Natural killer cell (primary cell): Measurements from ENCODE around the gene FARP1. TPM values are rescaled to one million over a fixed set of nuclear protein-coding genes. Genes with fewer than 3 reads are reported as not detected.

ENCODE experiments used
- ATAC-seq, 3 donors: fragments of 150-1000 bp in 2 of 3; fragments of 200-7000 bp in 1 of 3; cut with Tn5 transposase; 1 replicate in 1 of 3; 2 replicates in 2 of 3; pipeline ENCODE4 v1.10.0; 2021; ENCODE audit warnings: mild to moderate bottlenecking in 2 of 3, moderate library complexity in 2 of 3
- DNase-seq, 2 donors: peaks; one replicate each; pipeline versions ENCODE4 v3.0.0 to v3.0.0-alpha.2; 2013 to 2021; ENCODE audit warnings: mixed read lengths in 1 of 2
- H3K27ac ChIP-seq: one replicate; pipeline ENCODE4 v1.5.1; 2013; ENCODE audit warnings: mild to moderate bottlenecking, low read length
- H3K27me3 ChIP-seq: one replicate; pipeline ENCODE4 v1.6.1; 2013; ENCODE audit warnings: low read length; ENCODE audit not compliant: control insufficient read depth, insufficient read depth
- H3K36me3 ChIP-seq: one replicate; pipeline ENCODE4 v1.6.1; 2013; ENCODE audit warnings: low read length; ENCODE audit not compliant: control insufficient read depth, insufficient read depth
- H3K4me1 ChIP-seq: one replicate; pipeline ENCODE4 v1.6.1; 2013; ENCODE audit warnings: low read length; ENCODE audit not compliant: control insufficient read depth, insufficient read depth
- H3K4me3 ChIP-seq: one replicate; pipeline ENCODE4 v1.5.1; 2013; ENCODE audit warnings: low read length
- H3K9me3 ChIP-seq: one replicate; pipeline ENCODE4 v1.6.1; 2013; ENCODE audit warnings: low read length; ENCODE audit not compliant: control insufficient read depth, insufficient read depth
- H3K27ac Mint-ChIP-seq, 2 donors: one replicate each; pipeline ENCODE4 v1.8.0; 2022; ENCODE audit warnings: mild to moderate bottlenecking in 2 of 2, mixed read lengths in 2 of 2, moderate library complexity in 1 of 2
- H3K27me3 Mint-ChIP-seq, 2 donors: one replicate each; pipeline ENCODE4 v1.8.0; 2022; ENCODE audit warnings: low read depth in 2 of 2, mixed read lengths in 2 of 2
- H3K36me3 Mint-ChIP-seq: one replicate; pipeline ENCODE4 v1.8.0; 2022; ENCODE audit warnings: mixed read lengths
- H3K4me1 Mint-ChIP-seq, 2 donors: one replicate each; pipeline ENCODE4 v1.8.0; 2022; ENCODE audit warnings: mixed read lengths in 2 of 2
- H3K4me3 Mint-ChIP-seq: one replicate; pipeline ENCODE4 v1.8.0; 2022; ENCODE audit warnings: mild to moderate bottlenecking, moderate library complexity, mixed read lengths
- H3K9me3 Mint-ChIP-seq, 2 donors: one replicate each; pipeline ENCODE4 v1.8.0; 2022; ENCODE audit warnings: mixed read lengths in 2 of 2
- WGBS: methylation state at CpG from one replicate; pipeline ENCODE4 v1.1.7; 2013; ENCODE audit warnings: missing lambda C conversion rate; ENCODE audit not compliant: insufficient coverage; 5-methylcytosine and 5-hydroxymethylcytosine counted together
- intact Hi-C: fragments of 100-400 bp; cut with micrococcal nuclease; formaldehyde crosslinking; loops from one replicate; pipeline ENCODE4 v1.14.2; 2022
- total RNA-seq, 4 donors: library from RNA; stranded (reverse); fragments of 120-200 nt in 1 of 4; gene quantifications; one replicate each; pipeline versions ENCODE4 v1.2.3 to v1.2.4, GENCODE V29; 2013 to 2022
- TF ChIP-seq, protein P1 (sequence below): fragments of 200-600 bp; IDR thresholded peaks from one replicate; pipeline ENCODE4 v1.8.0; 2022; ENCODE audit warnings: antibody characterized with exemption

The FARP1 gene
- total RNA-seq, 3 donors from 2014 or later (not counting 1 experiment from before 2014, with no cell fraction given), result 0.71 to 1.2 (median 1.1) TPM

DNA sequence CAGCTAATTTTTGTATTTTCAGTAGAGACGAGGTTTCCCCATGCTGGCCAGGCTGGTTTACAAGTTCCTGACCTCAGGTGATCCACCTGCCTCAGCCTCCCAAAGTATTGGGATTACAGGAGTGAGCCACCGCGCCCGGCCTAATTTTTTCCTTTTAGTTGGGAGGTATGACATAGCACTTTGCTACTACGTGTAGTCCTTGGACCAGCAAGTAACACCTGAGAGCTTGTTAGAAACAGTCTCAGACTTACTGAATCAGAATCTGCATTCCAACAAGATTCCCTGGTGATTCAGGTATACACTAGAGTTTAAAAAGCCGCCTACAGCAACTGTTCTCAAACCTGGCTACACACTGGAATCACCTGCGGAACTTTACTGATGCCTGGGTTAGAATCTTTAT lies 1.8 kb upstream of the FARP1 start:
- no peaks in the 10 kb centered on the region for H3K9me3 Mint-ChIP-seq
- no peaks in the 10 kb centered on the region for H3K36me3 Mint-ChIP-seq
- Histone ChIP-seq H3K4me3 (no peak overlapping the region), H3K4me1 (peaks cover 11% of the 10 kb centered on the region), H3K36me3 (no peaks in the 10 kb centered on the region), H3K27ac (no peak overlapping the region), H3K9me3 (no peaks in the 10 kb centered on the region), H3K27me3 (peaks cover 7% of the 10 kb centered on the region)
- TF ChIP-seq, protein P1, sequence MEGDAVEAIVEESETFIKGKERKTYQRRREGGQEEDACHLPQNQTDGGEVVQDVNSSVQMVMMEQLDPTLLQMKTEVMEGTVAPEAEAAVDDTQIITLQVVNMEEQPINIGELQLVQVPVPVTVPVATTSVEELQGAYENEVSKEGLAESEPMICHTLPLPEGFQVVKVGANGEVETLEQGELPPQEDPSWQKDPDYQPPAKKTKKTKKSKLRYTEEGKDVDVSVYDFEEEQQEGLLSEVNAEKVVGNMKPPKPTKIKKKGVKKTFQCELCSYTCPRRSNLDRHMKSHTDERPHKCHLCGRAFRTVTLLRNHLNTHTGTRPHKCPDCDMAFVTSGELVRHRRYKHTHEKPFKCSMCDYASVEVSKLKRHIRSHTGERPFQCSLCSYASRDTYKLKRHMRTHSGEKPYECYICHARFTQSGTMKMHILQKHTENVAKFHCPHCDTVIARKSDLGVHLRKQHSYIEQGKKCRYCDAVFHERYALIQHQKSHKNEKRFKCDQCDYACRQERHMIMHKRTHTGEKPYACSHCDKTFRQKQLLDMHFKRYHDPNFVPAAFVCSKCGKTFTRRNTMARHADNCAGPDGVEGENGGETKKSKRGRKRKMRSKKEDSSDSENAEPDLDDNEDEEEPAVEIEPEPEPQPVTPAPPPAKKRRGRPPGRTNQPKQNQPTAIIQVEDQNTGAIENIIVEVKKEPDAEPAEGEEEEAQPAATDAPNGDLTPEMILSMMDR, result no peak
- peaks cover 32 to 44% of the 10 kb centered on the region in 2 donors for H3K27me3 Mint-ChIP-seq
- 93% methylated on average over 7 of the region's 7 CpGs for WGBS
- DNase-seq (no peak), ATAC-seq (no peak)
- H3K4me3 Mint-ChIP-seq, result peak overlapping the region; percentile 60
- no peak overlapping the region for H3K27ac Mint-ChIP-seq
- intact Hi-C loops, result no loop called here
- H3K4me1 Mint-ChIP-seq, result peaks cover 5 to 12% of the 10 kb centered on the region in 2 donors

DNA sequence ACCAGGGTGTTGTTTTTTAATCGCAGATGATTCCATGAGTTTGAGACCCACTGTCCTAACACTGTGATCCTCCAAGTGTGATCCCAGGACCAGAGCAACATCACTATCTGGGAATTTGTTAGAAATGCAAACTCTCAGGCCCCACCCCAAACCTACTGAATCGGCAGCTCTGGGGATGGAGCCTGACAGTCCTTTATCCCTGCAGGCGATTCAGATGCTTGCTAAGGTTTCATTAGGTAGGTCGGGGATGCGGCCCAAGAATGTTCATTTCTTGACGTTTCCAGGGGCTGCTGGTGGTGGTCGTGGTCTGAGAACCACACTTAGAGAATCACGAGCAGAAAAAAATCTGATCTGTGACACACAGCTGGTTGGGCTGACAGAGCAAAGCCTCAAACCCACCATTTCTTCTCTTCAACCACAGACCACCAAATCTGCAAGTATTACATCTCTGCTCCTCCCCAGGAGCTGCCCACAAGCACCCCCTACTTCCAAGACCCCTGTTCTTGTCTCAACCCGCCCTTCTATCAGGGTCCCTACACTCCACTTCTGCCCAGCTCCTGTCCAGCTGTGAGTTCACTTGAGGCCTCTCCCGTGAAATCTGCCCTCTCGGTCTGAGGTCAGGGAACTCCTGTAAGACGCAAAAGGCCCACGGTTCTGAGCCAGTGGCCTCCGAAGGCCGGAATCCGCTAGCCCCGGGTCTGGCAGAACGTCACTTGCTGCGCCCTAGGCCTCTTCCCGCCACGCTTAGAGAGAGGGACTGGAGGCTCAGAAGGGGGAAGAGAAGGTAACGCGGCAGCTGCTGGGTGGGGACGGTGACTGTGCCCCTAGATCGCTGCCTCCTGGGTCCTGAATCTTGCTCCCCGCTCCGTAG lies 1.1 kb upstream of the FARP1 start:
- TF ChIP-seq, protein P1, result no peak
- peaks cover 5 to 12% of the 10 kb centered on the region in 2 donors for H3K4me1 Mint-ChIP-seq
- intact Hi-C loops, result no loop called here
- Histone ChIP-seq H3K27me3 (peaks cover 7% of the 10 kb centered on the region), H3K4me3 (no peak overlapping the region), H3K4me1 (peaks cover 11% of the 10 kb centered on the region), H3K9me3 (no peaks in the 10 kb centered on the region), H3K27ac (no peak overlapping the region), H3K36me3 (no peaks in the 10 kb centered on the region)
- no peak for ATAC-seq
- H3K9me3 Mint-ChIP-seq, result no peaks in the 10 kb centered on the region
- 21% methylated on average over 27 of the region's 27 CpGs for WGBS
- no peak for DNase-seq
- no peak overlapping the region for H3K27ac Mint-ChIP-seq
- peak overlapping the region; percentile 60 for H3K4me3 Mint-ChIP-seq
- H3K27me3 Mint-ChIP-seq, result peaks cover 29 to 44% of the 10 kb centered on the region in 2 donors
- no peaks in the 10 kb centered on the region for H3K36me3 Mint-ChIP-seq

DNA sequence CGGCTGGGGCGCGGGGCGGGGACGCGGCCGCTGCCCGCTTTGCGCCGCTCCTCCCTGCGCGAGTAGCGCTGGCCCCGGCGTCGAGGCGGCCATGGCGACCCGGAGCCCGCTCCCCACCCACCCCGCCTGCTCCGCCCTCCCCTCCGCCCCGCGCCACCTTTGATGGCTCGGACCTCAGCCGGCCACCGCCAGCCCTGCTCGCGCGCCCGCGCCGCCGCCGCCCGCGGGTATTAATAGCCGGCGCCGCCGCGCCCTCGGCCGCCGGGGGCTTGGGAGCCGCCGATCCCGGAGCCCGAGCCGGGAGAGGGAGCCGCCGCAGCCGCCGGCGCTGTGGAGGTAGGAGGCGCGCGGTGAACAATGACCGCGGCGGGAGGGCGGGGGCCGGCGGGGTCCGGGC lies 261 bp downstream of the FARP1 start:
- H3K9me3 ChIP-seq, result no peaks in the 10 kb centered on the region
- intact Hi-C loops, result no loop called here
- no peak overlapping the region for H3K4me3 ChIP-seq
- ATAC-seq, result no peak
- peaks cover 5 to 12% of the 10 kb centered on the region in 2 donors for H3K4me1 Mint-ChIP-seq
- H3K27ac Mint-ChIP-seq, result no peak overlapping the region
- H3K36me3 Mint-ChIP-seq, result no peaks in the 10 kb centered on the region
- no peak overlapping the region for H3K4me3 Mint-ChIP-seq
- no peak overlapping the region for H3K27ac ChIP-seq
- no peak for DNase-seq
- peaks cover 31 to 43% of the 10 kb centered on the region in 2 donors for H3K27me3 Mint-ChIP-seq
- H3K9me3 Mint-ChIP-seq, result no peaks in the 10 kb centered on the region
- peaks cover 9% of the 10 kb centered on the region for H3K27me3 ChIP-seq
- H3K36me3 ChIP-seq, result no peaks in the 10 kb centered on the region
- TF ChIP-seq, protein P1, result no peak
- H3K4me1 ChIP-seq, result peaks cover 11% of the 10 kb centered on the region
- 1% methylated on average over 66 of the region's 66 CpGs for WGBS
